H1 (cell line): Measurements from ENCODE around the gene SCN1B.

Source experiments
- ATF3 ChIP-seq: IDR thresholded peaks from 2 replicates; pipeline ENCODE4 v1.6.1; 2011; ENCODE audit warnings: low read depth, mild to moderate bottlenecking, low read length; ENCODE audit not compliant: insufficient read depth
- EGR1 ChIP-seq: IDR thresholded peaks from 2 replicates; pipeline ENCODE4 v1.6.1; 2011; ENCODE audit warnings: low read depth, low read length, borderline replicate concordance
- KDM5A ChIP-seq: fragments of 200-600 bp; IDR thresholded peaks from 2 replicates; pipeline ENCODE4 v1.7.1; 2012; ENCODE audit warnings: mild to moderate bottlenecking, low read length, inconsistent platforms, mixed read lengths
- MAFK ChIP-seq: IDR thresholded peaks from 2 replicates; pipeline ENCODE4 v1.6.1; 2012; ENCODE audit warnings: low read depth, mild to moderate bottlenecking, improper control_type of control experiment, low read length
- POLR2A ChIP-seq, 2 experiments: IDR thresholded peaks; 1 replicate in 1 of 2; 2 replicates in 1 of 2; pipeline ENCODE4 v1.6.1; 2011; ENCODE audit warnings: low read depth in 2 of 2, low read length in 2 of 2, mild to moderate bottlenecking in 2 of 2; ENCODE audit errors: control extremely low read depth in 1 of 2
- POLR2AphosphoS5 ChIP-seq: IDR thresholded peaks from 2 replicates; pipeline ENCODE4 v1.6.1; 2011; ENCODE audit warnings: low read depth, low read length
- SIN3A ChIP-seq, 2 experiments: IDR thresholded peaks in 1 of 2; conservative IDR thresholded peaks in 1 of 2; 2 replicates each; pipeline ENCODE4 v1.6.1; 2011 to 2012; ENCODE audit warnings: low read length in 2 of 2, improper control_type of control experiment in 1 of 2, low read depth in 1 of 2, mild to moderate bottlenecking in 1 of 2
- ZNF274 ChIP-seq: IDR thresholded peaks from 2 replicates; pipeline ENCODE4 v1.7.0; 2012; ENCODE audit warnings: low read length, borderline replicate concordance; ENCODE audit errors: extremely low read depth
- TF ChIP-seq, protein P1 (sequence below), 3 experiments: IDR thresholded peaks; 1 replicate in 2 of 3; 2 replicates in 1 of 3; pipeline versions ENCODE4 v1.5.1 to v1.6.1; 2011; ENCODE audit warnings: low read length in 3 of 3, mild to moderate bottlenecking in 3 of 3, inconsistent platforms in 2 of 3, low read depth in 1 of 3, moderate library complexity in 1 of 3; ENCODE audit not compliant: insufficient read depth in 1 of 3; ENCODE audit errors: control extremely low read depth in 1 of 3

GRCh38 chr19:35079826-35080225, 49.6 kb downstream of the SCN1B start:
- no peak for TF ChIP-seq ATF3
- no peak for TF ChIP-seq POLR2A (IDR thresholded peaks at IDR 0.05; ENCODE audit: control extremely low read depth in 1 of 2, low read depth in 2 of 2, low read length in 2 of 2)
- TF ChIP-seq, protein P1, sequence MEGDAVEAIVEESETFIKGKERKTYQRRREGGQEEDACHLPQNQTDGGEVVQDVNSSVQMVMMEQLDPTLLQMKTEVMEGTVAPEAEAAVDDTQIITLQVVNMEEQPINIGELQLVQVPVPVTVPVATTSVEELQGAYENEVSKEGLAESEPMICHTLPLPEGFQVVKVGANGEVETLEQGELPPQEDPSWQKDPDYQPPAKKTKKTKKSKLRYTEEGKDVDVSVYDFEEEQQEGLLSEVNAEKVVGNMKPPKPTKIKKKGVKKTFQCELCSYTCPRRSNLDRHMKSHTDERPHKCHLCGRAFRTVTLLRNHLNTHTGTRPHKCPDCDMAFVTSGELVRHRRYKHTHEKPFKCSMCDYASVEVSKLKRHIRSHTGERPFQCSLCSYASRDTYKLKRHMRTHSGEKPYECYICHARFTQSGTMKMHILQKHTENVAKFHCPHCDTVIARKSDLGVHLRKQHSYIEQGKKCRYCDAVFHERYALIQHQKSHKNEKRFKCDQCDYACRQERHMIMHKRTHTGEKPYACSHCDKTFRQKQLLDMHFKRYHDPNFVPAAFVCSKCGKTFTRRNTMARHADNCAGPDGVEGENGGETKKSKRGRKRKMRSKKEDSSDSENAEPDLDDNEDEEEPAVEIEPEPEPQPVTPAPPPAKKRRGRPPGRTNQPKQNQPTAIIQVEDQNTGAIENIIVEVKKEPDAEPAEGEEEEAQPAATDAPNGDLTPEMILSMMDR (IDR thresholded peaks at IDR 0.05; ENCODE audit: control extremely low read depth in 1 of 3, insufficient read depth in 1 of 3, low read depth in 1 of 3, low read length in 3 of 3): no peak
- TF ChIP-seq MAFK: no peak
- no peak for TF ChIP-seq EGR1
- TF ChIP-seq KDM5A: no peak
- TF ChIP-seq SIN3A (conservative IDR thresholded peaks at IDR 0.05 in 1 of 2, IDR thresholded peaks at IDR 0.05 in 1 of 2; ENCODE audit: low read depth in 1 of 2, low read length in 2 of 2): no peak
- no peak for TF ChIP-seq POLR2AphosphoS5
- TF ChIP-seq ZNF274: no peak
